ENCODE results near the gene STRIP2. TPM values are rescaled to one million over a fixed set of nuclear protein-coding genes. Genes with fewer than 3 reads are reported as not detected.

Gene STRIP2
- total RNA-seq, 4 donors from 2014 or later, result 0.37 to 2.2 TPM; not detected in 2

GRCh38 chr7:129434675-129435318 is 565 bp downstream of the STRIP2 start:
- peak in 1 of 2 donors; percentile 16 for DNase-seq
- peak overlapping the region; percentile 55 to 58 for H3K4me3 ChIP-seq
- H3K4me1 ChIP-seq, result no peaks in the 10 kb centered on the region
- H3K9me3 ChIP-seq, result no peaks in the 10 kb centered on the region
- peak overlapping the region; percentile 18 to 37 for H3K27ac ChIP-seq
- H3K27me3 ChIP-seq, result no peaks in the 10 kb centered on the region
- TF ChIP-seq, protein P1, sequence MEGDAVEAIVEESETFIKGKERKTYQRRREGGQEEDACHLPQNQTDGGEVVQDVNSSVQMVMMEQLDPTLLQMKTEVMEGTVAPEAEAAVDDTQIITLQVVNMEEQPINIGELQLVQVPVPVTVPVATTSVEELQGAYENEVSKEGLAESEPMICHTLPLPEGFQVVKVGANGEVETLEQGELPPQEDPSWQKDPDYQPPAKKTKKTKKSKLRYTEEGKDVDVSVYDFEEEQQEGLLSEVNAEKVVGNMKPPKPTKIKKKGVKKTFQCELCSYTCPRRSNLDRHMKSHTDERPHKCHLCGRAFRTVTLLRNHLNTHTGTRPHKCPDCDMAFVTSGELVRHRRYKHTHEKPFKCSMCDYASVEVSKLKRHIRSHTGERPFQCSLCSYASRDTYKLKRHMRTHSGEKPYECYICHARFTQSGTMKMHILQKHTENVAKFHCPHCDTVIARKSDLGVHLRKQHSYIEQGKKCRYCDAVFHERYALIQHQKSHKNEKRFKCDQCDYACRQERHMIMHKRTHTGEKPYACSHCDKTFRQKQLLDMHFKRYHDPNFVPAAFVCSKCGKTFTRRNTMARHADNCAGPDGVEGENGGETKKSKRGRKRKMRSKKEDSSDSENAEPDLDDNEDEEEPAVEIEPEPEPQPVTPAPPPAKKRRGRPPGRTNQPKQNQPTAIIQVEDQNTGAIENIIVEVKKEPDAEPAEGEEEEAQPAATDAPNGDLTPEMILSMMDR (IDR thresholded peaks at IDR 0.05), result no peak
- no peaks in the 10 kb centered on the region for H3K36me3 ChIP-seq
- intact Hi-C loops (cut with DNase I; ENCODE audit: low total_unique reads), result no loop called here

GRCh38 chr7:129435414-129435829 is 1.2 kb downstream of the STRIP2 start:
- no peaks in the 10 kb centered on the region for H3K4me1 ChIP-seq
- DNase-seq, result no peak
- no peak for TF ChIP-seq POLR2A (IDR thresholded peaks at IDR 0.05)
- TF ChIP-seq, protein P1 (IDR thresholded peaks at IDR 0.05), result no peak

GRCh38 chr7:129436335-129436923 is 2.2 kb downstream of the STRIP2 start:
- intact Hi-C loops (cut with DNase I; ENCODE audit: low total_unique reads), result no loop called here
- Histone ChIP-seq H3K9me3 (no peaks in the 10 kb centered on the region), H3K4me1 (no peaks in the 10 kb centered on the region), H3K4me3 (no peak overlapping the region), H3K27me3 (no peaks in the 10 kb centered on the region), H3K27ac (no peak overlapping the region), H3K36me3 (no peaks in the 10 kb centered on the region)
- no peak for TF ChIP-seq POLR2A (IDR thresholded peaks at IDR 0.05)
- TF ChIP-seq, protein P1 (IDR thresholded peaks at IDR 0.05), result no peak
- DNase-seq, result no peak

More at GRCh38 chr7:129435414-129435829, 1.2 kb downstream of the STRIP2 start:
- H3K36me3 ChIP-seq, result no peaks in the 10 kb centered on the region
- H3K27ac ChIP-seq, result no peak overlapping the region
- intact Hi-C loops (cut with DNase I; ENCODE audit: low total_unique reads), result no loop called here
- H3K27me3 ChIP-seq, result no peaks in the 10 kb centered on the region
- H3K4me3 ChIP-seq, result peak overlapping the region in 1 of 2 donors; percentile 55
- H3K9me3 ChIP-seq, result no peaks in the 10 kb centered on the region

- no peaks in the 10 kb centered on the region for H3K9me3 ChIP-seq
- no peaks in the 10 kb centered on the region for H3K36me3 ChIP-seq
- H3K27ac ChIP-seq, result no peak overlapping the region
- TF ChIP-seq POLR2A (IDR thresholded peaks at IDR 0.05), result no peak
- TF ChIP-seq, protein P1 (IDR thresholded peaks at IDR 0.05), result no peak
- no peaks in the 10 kb centered on the region for H3K27me3 ChIP-seq
- no peak overlapping the region for H3K4me3 ChIP-seq
- no peaks in the 10 kb centered on the region for H3K4me1 ChIP-seq
- intact Hi-C loops (cut with DNase I; ENCODE audit: low total_unique reads), result no loop called here
- DNase-seq, result no peak
Observed at GRCh38 chr7:129437190-129437589, 3.0 kb downstream of the STRIP2 start.

DNA sequence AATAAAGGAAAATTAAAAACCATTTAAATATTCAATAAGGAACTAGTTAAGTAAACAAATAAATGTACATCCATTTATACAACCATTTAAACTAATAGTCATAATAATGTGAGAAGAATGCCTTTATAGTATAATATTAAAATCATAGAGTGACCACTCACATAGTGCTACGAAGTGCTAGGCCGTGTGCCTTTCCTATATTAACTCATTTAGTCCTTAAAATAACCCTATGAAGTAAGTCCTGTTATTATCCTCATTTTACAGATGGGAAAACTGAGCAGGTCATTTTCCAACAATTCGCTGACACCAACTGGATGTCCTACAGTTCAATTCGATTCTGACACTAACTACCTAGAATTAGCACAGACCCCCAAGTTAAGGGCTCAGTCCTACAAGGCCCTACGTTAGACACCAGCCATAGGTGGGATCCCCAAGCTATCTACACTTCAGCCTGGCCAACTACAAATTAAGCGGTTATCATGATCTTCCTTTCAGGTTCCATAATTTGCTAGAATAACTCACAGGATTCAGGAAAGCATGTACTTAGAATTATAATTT is 4.1 kb downstream of the STRIP2 start:
- no peaks in the 10 kb centered on the region for H3K27me3 ChIP-seq
- H3K4me3 ChIP-seq, result no peak overlapping the region
- no peak for DNase-seq
- H3K9me3 ChIP-seq, result no peaks in the 10 kb centered on the region
- H3K4me1 ChIP-seq, result no peaks in the 10 kb centered on the region
- H3K27ac ChIP-seq, result no peak overlapping the region
- TF ChIP-seq, protein P1 (IDR thresholded peaks at IDR 0.05), result no peak
- TF ChIP-seq POLR2A (IDR thresholded peaks at IDR 0.05), result no peak
- H3K36me3 ChIP-seq, result no peaks in the 10 kb centered on the region
- intact Hi-C loops (cut with DNase I; ENCODE audit: low total_unique reads), result no loop called here
